Measurements from ENCODE around the gene GZMB. TPM values are rescaled to one million over a fixed set of nuclear protein-coding genes. Genes with fewer than 3 reads are reported as not detected.

GZMB gene
- total and polyA plus RNA-seq, 2 of the 13 experiments (the other 11 are each of a cell fraction or from before 2014, with no cell fraction given), result 0.12 TPM; not detected in 1

GRCh38 chr14:24677956-24678355 lies 44.0 kb upstream of the GZMB start (continued):
- TF ChIP-seq, protein P1, sequence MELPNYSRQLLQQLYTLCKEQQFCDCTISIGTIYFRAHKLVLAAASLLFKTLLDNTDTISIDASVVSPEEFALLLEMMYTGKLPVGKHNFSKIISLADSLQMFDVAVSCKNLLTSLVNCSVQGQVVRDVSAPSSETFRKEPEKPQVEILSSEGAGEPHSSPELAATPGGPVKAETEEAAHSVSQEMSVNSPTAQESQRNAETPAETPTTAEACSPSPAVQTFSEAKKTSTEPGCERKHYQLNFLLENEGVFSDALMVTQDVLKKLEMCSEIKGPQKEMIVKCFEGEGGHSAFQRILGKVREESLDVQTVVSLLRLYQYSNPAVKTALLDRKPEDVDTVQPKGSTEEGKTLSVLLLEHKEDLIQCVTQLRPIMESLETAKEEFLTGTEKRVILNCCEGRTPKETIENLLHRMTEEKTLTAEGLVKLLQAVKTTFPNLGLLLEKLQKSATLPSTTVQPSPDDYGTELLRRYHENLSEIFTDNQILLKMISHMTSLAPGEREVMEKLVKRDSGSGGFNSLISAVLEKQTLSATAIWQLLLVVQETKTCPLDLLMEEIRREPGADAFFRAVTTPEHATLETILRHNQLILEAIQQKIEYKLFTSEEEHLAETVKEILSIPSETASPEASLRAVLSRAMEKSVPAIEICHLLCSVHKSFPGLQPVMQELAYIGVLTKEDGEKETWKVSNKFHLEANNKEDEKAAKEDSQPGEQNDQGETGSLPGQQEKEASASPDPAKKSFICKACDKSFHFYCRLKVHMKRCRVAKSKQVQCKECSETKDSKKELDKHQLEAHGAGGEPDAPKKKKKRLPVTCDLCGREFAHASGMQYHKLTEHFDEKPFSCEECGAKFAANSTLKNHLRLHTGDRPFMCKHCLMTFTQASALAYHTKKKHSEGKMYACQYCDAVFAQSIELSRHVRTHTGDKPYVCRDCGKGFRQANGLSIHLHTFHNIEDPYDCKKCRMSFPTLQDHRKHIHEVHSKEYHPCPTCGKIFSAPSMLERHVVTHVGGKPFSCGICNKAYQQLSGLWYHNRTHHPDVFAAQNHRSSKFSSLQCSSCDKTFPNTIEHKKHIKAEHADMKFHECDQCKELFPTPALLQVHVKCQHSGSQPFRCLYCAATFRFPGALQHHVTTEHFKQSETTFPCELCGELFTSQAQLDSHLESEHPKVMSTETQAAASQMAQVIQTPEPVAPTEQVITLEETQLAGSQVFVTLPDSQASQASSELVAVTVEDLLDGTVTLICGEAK (IDR thresholded peaks at IDR 0.05), result no peak
- TF ChIP-seq, protein P1 (CRISPR knock-in tag; IDR thresholded peaks at IDR 0.05), result no peak
- no peak for TF ChIP-seq SNRNP70 (IDR thresholded peaks at IDR 0.05; ENCODE audit: low read depth, low read length)
- TF ChIP-seq ZNF382 (CRISPR knock-in tag; IDR thresholded peaks at IDR 0.05; ENCODE audit: borderline replicate concordance), result no peak
